ENCODE results near the gene PIEZO1.

DNA sequence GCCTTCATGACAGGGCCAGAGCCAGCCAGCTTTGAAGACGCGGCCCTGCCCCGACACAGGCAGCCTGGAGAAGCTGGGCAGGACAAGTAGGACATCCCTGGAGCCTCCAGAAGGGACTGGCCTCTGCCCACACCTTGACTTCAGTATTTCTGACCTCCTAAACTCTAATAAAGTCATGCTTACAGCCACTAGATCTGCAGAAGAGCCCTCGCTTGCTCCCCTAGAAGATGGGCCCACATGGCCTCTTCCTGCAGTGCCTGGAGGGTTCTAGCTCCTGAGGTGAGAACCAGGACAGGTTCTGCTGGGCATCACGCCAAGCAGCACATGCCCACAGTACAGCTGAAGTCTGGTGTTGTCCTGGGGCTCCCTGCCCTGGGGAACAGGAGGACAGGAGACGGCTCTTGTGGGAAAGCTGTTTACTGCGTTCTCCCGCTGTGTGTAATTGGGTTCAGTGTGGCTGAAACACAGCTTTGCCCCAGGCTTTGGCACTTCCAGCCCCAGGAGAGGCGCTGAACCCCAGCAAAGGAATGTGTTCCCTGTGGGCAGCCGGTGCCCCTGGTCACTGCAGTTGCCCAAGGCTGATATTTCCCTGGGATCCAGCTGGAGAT lies 24.2 kb upstream of the PIEZO1 start:
- TF ChIP-seq, protein P1, sequence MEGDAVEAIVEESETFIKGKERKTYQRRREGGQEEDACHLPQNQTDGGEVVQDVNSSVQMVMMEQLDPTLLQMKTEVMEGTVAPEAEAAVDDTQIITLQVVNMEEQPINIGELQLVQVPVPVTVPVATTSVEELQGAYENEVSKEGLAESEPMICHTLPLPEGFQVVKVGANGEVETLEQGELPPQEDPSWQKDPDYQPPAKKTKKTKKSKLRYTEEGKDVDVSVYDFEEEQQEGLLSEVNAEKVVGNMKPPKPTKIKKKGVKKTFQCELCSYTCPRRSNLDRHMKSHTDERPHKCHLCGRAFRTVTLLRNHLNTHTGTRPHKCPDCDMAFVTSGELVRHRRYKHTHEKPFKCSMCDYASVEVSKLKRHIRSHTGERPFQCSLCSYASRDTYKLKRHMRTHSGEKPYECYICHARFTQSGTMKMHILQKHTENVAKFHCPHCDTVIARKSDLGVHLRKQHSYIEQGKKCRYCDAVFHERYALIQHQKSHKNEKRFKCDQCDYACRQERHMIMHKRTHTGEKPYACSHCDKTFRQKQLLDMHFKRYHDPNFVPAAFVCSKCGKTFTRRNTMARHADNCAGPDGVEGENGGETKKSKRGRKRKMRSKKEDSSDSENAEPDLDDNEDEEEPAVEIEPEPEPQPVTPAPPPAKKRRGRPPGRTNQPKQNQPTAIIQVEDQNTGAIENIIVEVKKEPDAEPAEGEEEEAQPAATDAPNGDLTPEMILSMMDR (conservative IDR thresholded peaks at IDR 0.05 in 1 of 2, IDR thresholded peaks at IDR 0.05 in 1 of 2; ENCODE audit: low read depth in 1 of 2, low read length in 2 of 2): no peak
- no peak for TF ChIP-seq EZH2 (IDR thresholded peaks at IDR 0.05; ENCODE audit: low read length, missing control alignments)

Data from fibroblast of lung (primary cell).